ENCODE data around the gene SORCS2.

Gene SORCS2

DNA sequence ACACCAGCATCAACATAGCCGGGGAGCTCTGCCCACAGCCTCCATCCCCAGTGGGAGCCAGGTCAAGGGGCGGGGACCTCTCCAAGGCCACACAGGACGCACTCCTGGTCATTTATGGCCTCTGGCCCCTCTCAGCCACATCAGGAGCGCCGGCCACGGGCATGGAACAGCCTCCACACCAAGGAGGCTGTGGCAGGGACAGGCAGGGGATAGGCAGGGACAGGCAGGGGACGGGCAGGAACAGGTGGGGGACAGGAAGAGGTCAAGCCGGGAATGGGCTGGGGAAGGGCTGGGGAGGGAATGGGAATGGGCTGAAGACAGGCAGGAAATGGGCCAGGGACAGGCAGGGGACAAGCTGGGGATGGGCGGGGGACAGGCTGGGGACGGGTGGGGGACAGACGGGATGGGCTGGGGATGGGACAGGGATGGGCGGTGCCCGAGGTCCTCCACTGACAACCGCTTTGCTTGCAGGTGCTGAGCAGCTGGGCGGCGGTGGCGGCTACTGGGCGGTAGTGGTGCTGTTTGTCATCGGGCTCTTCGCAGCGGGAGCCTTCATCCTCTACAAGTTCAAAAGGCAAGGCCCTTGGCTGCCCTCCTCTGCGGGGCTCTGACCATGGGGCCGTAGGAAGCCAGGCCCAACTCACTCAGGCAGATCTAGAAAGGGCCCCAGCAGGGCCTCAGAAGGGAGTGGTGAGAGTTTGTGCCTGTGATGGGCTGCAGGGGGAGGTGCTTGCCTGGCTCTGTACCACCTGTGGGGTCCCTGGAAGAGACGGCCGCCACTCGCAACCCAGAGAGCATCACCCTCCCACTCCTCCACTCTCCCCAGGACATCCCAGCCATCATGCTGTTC is 541.7 kb downstream of the SORCS2 start:
- DNase-seq = no peak

DNA sequence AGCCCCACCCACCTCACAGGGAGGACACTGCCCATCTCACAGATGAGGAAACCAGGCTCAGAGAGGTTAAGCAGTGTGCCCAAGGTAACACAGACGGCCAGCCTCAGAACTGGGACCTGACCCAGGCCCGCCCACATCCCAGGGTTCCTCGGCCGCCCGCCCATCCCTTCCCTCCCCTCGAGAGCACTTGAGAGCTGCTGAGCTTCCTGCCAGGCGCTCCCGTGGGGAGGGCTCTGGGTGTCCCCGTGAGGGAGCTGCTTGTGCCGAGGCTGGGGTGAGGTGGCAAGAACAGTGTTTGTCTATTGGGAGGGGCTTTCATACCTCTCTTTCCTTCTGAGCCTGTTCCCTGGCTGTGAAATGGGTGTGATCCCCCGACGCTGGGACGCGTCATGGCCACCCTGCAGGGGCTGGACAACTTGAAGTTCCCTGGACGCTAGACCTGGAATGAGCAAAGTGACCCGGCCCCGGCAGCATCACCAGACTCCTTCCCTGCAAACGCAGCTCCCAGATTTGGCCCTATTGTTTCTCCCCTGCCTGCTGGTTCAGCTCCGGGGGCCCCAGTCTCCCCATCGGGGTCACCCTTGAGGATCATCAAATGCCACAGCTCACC is 542.4 kb downstream of the SORCS2 start:
- no peak for DNase-seq

DNA sequence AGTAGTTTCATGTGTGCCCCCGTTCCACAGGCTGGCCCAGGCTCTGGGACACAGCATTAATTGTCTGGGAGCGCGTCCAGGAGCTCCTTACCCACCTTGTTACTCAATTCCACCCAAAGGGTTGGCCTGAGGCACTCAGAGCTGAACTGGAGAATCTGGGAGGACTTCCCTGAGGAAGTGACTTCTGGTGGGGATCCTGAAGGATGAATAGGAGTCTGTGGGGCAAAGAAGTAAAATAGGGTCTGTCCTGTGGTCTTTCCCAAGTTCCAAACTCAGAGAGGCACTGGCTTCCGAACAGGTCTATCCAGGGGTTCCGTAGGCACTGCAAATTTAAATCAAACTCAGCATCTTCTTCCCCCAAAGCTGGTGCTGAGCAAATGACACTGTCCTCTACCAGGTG is 543.1 kb downstream of the SORCS2 start:
- no peak for DNase-seq

- no peak for DNase-seq
These were observed 543.6 kb downstream of the SORCS2 start for GRCh38 chr4:7735961-7736360.

GRCh38 chr4:7736436-7737267 is 544.3 kb downstream of the SORCS2 start:
- DNase-seq = no peak

GRCh38 chr4:7737268-7737645 is 544.9 kb downstream of the SORCS2 start:
- no peak for DNase-seq

- no peak for DNase-seq
These were observed 545.6 kb downstream of the SORCS2 start for GRCh38 chr4:7737752-7738457.

DNA sequence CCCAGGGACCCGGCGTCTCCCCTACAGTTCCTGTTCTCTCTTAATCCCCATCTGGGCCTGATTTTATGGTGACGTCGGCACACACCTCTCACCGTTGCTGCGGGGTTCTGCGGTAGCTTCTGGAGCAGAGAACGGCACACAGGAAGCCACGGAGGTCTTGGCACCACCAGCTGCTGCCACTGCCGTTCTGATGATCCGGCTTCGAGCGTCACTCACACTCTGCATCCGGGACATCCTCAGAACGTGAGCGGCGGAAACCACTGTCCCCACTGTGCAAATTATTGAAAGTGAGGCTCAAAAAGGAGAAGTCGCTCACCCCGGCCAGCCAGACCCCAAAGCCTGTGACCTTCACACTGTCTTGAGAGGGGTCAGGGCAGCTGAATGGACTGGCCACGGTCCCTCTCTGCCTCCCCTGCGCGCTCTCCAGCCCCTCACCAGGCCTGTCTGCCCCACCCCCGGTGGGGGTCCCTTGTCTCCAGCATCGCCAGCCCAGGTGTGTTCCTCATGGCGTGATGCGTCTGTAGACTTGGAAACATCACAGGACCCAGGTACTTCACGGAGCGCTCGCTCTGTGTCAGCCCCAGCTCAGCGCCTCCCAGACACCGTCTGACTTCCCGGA is 546.2 kb downstream of the SORCS2 start:
- no peak for DNase-seq

DNA sequence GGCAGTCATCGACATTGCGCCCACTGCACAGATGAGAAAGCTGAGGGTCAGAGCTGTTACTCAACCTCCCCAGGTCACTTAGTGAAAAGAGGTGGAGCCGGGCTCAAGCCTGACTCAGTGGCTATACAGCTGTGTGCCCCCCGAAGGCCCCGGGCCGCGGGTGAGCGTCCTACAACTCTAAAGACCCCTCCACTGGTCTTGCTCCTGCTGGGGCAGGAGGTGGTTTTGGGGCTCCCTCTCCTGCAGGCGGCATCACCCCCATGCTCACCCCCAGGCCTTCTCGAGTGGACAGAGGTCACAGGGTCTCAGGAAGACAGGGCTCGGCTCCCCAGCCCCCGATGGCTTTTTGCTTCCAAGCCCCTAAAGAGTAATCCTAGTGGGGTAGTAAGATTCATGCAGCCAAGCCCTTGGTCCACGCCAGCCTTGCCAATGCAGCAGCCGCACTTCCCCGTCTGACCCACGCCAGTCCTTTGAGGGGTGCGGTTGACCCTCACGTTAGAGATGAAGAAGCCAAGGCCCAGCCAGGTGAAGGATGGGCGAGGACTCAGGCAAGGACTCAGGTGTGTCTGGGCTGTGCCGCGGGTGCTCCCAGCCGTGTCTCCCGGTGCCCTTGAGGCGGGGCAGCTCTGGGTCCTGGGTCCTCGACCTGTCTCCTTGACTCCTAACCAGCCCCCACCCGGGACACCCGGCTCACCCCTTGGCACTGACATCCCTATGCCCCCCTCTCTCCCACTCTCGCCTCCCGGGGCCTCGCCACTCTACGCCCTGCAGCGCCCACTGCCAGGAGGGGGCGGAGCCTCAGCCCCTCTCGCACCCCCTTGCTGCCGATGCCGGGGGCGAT is 547.0 kb downstream of the SORCS2 start:
- no peak for DNase-seq

DNA sequence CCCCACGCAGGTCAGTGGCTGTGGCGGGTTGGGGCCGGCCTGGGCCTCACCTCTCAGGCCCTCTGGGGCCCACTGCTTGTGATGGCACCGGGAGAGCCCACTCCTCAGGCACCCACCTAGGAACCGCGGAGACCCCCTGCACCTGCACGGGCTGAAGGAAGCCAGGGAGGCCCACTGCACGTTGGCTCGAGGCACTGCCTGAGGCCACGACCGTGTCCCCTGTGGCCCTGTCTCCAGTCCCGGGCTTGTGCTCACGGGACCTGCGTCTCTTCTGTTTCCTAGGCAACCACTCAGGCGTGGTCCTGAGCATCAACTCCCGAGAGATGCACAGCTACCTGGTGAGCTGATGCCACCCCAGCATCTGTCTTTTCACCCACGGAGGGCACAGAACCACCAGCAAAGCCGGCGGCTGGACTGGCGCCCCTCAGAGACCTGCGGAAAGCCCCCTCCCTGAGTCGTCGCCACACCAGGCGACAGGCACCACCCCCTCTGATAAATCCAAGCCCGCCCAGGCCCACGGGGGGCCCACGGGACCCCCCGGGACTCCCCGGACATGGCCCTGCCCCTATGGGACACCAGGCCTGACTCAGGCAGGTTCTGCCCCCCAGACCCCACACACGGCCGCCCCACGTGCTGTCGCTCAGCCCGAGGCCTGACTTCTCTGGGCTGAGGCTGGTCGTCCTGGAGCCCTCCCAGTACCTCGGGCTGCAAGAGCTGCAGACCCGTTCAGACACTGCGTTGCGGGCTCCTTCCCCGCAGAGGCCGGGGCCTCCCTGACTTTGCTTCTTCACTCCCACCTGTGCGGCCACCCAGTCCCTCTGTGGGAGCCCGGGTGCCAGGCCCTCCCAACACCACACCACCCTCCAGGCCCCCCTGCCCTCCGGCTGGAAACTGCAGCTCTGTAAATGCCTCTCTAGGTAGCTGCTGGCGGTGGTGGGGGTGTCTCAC is 547.9 kb downstream of the SORCS2 start:
- no peak for DNase-seq

GRCh38 chr4:7740866-7741525 is 548.7 kb downstream of the SORCS2 start:
- no peak for DNase-seq

- no peak for DNase-seq
These were observed 549.8 kb downstream of the SORCS2 start for GRCh38 chr4:7741946-7742806.

GRCh38 chr4:7742807-7743280 is 550.5 kb downstream of the SORCS2 start:
- no peak for DNase-seq

- DNase-seq = no peak
These were observed 551.9 kb downstream of the SORCS2 start for GRCh38 chr4:7744142-7744804.

DNA sequence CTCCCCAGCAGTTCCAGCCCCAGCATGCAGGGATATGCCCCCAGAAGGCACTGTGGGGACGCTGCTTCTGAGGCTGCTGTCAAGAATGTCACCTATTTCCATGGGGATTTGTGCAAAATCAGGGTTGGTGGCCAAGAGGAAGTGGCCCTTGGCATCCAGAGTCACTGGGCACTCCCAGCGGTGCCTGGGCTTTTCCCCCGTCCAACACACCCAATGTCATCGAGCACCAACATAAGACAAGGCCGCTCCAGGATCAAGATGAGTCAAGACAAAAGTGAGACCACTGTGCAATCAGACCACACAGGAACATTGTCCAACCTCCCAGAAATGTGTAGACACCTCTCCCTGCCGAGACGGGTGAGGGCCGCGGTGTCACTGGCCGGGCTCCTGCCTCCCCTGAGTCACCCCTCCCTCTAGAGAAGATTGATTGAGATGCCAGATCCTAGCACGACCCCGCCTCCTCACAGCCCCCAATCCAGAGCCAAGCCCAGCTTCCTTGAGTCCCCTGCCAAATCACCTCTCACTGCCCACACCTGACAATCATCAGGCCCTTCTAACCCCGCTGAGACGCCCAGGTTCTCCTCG is 553.1 kb downstream of the SORCS2 start:
- no peak for DNase-seq

DNA sequence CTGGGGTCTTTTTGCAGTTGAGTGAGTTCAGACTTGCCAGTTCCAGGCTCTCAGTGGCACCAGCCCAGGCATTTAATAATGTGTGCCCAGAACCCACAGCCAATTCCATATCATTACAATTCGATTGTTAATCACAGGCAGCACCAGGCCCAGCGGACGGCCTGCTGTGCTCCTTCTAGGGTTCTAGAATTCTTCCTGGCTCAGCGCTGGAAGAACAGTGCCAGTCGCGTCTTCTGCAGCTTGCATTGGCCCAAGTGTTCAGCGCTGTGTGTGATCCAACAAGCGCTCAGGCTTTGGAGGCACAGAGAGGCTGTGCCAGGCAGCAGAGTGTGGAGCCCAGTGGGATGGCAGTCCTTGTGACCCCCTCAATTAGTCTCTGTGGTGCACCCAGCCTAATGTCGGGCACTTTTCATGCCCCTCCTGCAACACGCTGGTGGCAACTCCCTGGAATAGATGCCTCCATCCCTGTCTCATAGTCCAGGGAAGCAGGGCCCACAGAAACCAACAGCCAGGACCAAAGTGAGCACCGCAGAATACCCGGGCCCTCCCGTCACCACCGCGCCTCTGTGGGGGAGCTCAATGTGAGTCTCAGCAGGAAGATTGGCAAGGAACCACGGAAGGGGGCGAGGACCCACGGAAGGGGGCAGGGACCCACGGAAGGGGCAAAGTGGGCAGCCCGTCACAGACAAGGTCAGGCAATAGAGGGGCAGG is 554.2 kb downstream of the SORCS2 start:
- no peak for DNase-seq

GRCh38 chr4:7747062-7747385 is 554.7 kb downstream of the SORCS2 start:
- no peak for DNase-seq

Measured in NCI-H510A (cell line).